Measurements from ENCODE around the gene ASCL4. TPM values are rescaled to one million over a fixed set of nuclear protein-coding genes. Genes with fewer than 3 reads are reported as not detected.

ASCL4 gene
- total RNA-seq, 4 donors from 2014 or later: not detected

- no peak for ATAC-seq
- no peak overlapping the region for H3K4me3 ChIP-seq
- no CpG with 5 or more reads among the region's 22 CpGs for WGBS, 2 donors (ENCODE audit: low coverage in 1 of 2)
- TF ChIP-seq POLR2A (IDR thresholded peaks at IDR 0.05) (no peak), POLR2AphosphoS5 (IDR thresholded peaks at IDR 0.05) (no peak), EP300 (IDR thresholded peaks at IDR 0.05) (no peak), CTCF (IDR thresholded peaks at IDR 0.05) (no peak)
- H3K4me1 ChIP-seq: no peaks in the 10 kb centered on the region
- H3K9me3 ChIP-seq: no peaks in the 10 kb centered on the region
- H3K27ac ChIP-seq: no peak overlapping the region
- no peaks in the 10 kb centered on the region for H3K36me3 ChIP-seq
- peaks cover 26% of the 10 kb centered on the region for H3K27me3 ChIP-seq
Measured at GRCh38 chr12:107805488-107806180, 31.1 kb downstream of the ASCL4 start.

- ATAC-seq: no peak
- H3K9me3 ChIP-seq: no peaks in the 10 kb centered on the region
- WGBS, 2 donors (ENCODE audit: low coverage in 1 of 2): 34 to 88% methylated on average over 3 of the region's 3 CpGs
- TF ChIP-seq EP300 (IDR thresholded peaks at IDR 0.05) (no peak), CTCF (IDR thresholded peaks at IDR 0.05) (no peak), POLR2A (IDR thresholded peaks at IDR 0.05) (no peak), POLR2AphosphoS5 (IDR thresholded peaks at IDR 0.05) (no peak)
- H3K4me1 ChIP-seq: no peaks in the 10 kb centered on the region
- H3K27ac ChIP-seq: no peak overlapping the region
- no peaks in the 10 kb centered on the region for H3K36me3 ChIP-seq
- no peak overlapping the region for H3K4me3 ChIP-seq
- peaks cover 29% of the 10 kb centered on the region for H3K27me3 ChIP-seq
Measured at GRCh38 chr12:107807471-107808150, 33.1 kb downstream of the ASCL4 start.

GRCh38 chr12:107817250-107817649 lies 42.7 kb downstream of the ASCL4 start:
- no peak overlapping the region for H3K4me3 ChIP-seq
- H3K9me3 ChIP-seq: peaks cover 0 to 22% (median 0%) of the 10 kb centered on the region in 3 donors
- whole genome bisulfite sequencing, 2 donors (ENCODE audit: low coverage in 1 of 2): 100% methylated on average over 1 of the region's 1 CpG; no CpG with 5 or more reads in 1 of the 2 donors
- no peak for ATAC-seq
- no peak overlapping the region for H3K27ac ChIP-seq
- TF ChIP-seq EP300 (IDR thresholded peaks at IDR 0.05): no peak
- H3K27me3 ChIP-seq: peaks cover 12% of the 10 kb centered on the region
- H3K4me1 ChIP-seq: no peaks in the 10 kb centered on the region
- no peaks in the 10 kb centered on the region for H3K36me3 ChIP-seq

GRCh38 chr12:107818984-107819383 lies 44.5 kb downstream of the ASCL4 start:
- Histone ChIP-seq H3K27ac (no peak overlapping the region), H3K4me3 (no peak overlapping the region), H3K36me3 (no peaks in the 10 kb centered on the region), H3K4me1 (no peaks in the 10 kb centered on the region), H3K27me3 (peaks cover 28% of the 10 kb centered on the region), H3K9me3 (peaks cover 0 to 22% (median 0%) of the 10 kb centered on the region in 3 donors)
- TF ChIP-seq POLR2AphosphoS5 (IDR thresholded peaks at IDR 0.05) (no peak), POLR2A (IDR thresholded peaks at IDR 0.05) (no peak)
- WGBS, 2 donors (ENCODE audit: low coverage in 1 of 2): 32 to 62% methylated on average over 3 to 7 of the region's 7 CpGs
- ATAC-seq: no peak

- 17 to 19% methylated on average over 3 to 7 of the region's 8 CpGs for WGBS, 2 donors (ENCODE audit: low coverage in 1 of 2)
- ATAC-seq: no peak
Measured at GRCh38 chr12:107822356-107822755, 47.9 kb downstream of the ASCL4 start.

More at GRCh38 chr12:107822356-107822755, 47.9 kb downstream of the ASCL4 start:
- Histone ChIP-seq H3K9me3 (peaks cover 0 to 45% (median 0%) of the 10 kb centered on the region in 3 donors), H3K27me3 (peaks cover 28% of the 10 kb centered on the region), H3K27ac (no peak overlapping the region), H3K4me3 (no peak overlapping the region), H3K4me1 (no peaks in the 10 kb centered on the region), H3K36me3 (no peaks in the 10 kb centered on the region)
- TF ChIP-seq CTCF (IDR thresholded peaks at IDR 0.05) (no peak), POLR2A (IDR thresholded peaks at IDR 0.05) (no peak)

Other genes with a start within 250 kb of the ASCL4 start
- gene PWP1, start 88.9 kb upstream of the ASCL4 start, total RNA-seq: 100 to 1,000 TPM in 1 of 4 donors, 10 to 100 TPM in 3; 48.6 to 117 (median 60.7) TPM
- 10 to 100 TPM; 21.8 to 29.5 (median 25.2) TPM for gene PRDM4, start 13.6 kb upstream of the ASCL4 start, total RNA-seq